Measurements from ENCODE around the gene ATP10B.

DNA sequence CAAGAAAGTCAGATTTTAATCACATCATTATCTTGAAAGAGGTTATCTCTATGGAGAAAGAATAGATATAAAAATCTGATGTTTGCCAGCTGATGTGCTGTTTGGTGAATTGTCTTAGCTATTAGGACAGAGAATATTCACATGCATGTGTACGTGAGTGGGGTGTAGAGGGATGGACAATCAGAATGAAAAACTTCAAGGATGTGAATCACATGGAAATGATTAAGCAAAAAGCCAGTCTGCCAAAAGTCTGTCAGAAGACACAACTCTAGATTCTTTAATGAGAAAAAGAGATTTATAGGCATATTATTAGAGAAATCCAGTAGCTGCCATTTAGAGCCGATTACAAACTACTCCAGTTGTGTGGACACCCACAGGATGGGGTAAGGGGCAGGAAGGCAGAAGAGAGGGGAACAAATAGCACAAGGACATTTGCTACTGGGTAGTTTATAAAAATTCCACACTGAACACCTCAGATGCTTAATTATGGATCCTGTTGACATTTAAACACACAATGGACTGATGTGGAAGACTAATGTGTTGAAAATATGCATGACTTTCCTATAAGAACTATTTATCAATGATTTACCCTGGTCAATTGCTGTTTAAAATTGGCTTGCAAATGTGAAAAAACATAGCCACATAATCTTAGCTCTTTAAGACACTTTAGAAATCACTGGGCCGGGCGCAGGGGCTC, 302.9 kb downstream of the ATP10B start:
- TF ChIP-seq, protein P1, sequence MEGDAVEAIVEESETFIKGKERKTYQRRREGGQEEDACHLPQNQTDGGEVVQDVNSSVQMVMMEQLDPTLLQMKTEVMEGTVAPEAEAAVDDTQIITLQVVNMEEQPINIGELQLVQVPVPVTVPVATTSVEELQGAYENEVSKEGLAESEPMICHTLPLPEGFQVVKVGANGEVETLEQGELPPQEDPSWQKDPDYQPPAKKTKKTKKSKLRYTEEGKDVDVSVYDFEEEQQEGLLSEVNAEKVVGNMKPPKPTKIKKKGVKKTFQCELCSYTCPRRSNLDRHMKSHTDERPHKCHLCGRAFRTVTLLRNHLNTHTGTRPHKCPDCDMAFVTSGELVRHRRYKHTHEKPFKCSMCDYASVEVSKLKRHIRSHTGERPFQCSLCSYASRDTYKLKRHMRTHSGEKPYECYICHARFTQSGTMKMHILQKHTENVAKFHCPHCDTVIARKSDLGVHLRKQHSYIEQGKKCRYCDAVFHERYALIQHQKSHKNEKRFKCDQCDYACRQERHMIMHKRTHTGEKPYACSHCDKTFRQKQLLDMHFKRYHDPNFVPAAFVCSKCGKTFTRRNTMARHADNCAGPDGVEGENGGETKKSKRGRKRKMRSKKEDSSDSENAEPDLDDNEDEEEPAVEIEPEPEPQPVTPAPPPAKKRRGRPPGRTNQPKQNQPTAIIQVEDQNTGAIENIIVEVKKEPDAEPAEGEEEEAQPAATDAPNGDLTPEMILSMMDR (IDR thresholded peaks at IDR 0.05), result no peak
- no peak for TF ChIP-seq POLR2AphosphoS5 (IDR thresholded peaks at IDR 0.05)
- TF ChIP-seq POLR2A (IDR thresholded peaks at IDR 0.05), result no peak

Data from transverse colon (tissue), 4 donors.